Sigmoid colon (tissue), 4 donors: ENCODE data around the gene NLRC3.

ENCODE experiments used
- EP300 ChIP-seq, 4 donors: sonication (generic); formaldehyde crosslinking; IDR thresholded peaks; one replicate each; pipeline ENCODE4 v1.6.1; 2017; ENCODE audit warnings: antibody characterized with exemption in 4 of 4
- POLR2AphosphoS5 ChIP-seq, 4 donors: sonication (generic); formaldehyde crosslinking; IDR thresholded peaks; one replicate each; pipeline ENCODE4 v1.6.1; 2017; ENCODE audit warnings: antibody characterized with exemption in 4 of 4
- TF ChIP-seq, protein P1 (sequence below), 4 experiments: fragments of 450-650 bp in 3 of 4; fragments of 200-600 bp in 1 of 4; IDR thresholded peaks; one replicate each; pipeline ENCODE4 v1.5.1; 2016 to 2019; ENCODE audit warnings: antibody characterized with exemption in 4 of 4, mild to moderate bottlenecking in 3 of 4, moderate library complexity in 2 of 4

DNA sequence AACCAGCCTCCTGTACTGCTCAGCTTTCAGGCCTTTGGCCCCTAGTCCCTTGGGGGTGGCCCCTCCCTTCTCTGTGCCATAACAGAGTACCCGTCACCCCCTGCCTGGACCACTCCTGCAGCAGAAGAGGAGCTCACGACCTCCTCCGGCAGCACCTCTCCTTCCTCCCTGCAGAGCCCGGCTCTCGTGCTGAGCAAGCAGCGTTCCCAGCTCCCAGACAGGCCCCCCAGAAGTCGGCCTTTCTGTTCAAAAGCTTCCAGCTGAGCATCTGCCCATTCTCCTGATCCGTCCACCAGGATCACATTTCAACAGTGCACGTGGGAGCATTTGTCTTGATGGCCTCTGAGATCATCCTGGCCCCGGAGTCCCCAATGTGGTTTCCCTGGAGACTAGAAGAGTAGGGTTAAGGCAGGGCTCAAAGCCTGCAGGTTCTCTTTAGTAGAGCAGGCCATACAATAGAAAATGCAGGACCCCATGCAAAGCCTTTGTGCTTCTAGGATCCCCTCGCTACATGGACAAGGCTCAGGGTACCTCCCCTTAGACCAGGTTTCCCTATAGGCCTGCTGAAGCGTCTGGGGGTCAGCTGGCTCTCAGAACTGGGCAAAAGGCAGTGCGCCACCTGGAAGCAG is 35.6 kb downstream of the NLRC3 start:
- TF ChIP-seq, protein P1, sequence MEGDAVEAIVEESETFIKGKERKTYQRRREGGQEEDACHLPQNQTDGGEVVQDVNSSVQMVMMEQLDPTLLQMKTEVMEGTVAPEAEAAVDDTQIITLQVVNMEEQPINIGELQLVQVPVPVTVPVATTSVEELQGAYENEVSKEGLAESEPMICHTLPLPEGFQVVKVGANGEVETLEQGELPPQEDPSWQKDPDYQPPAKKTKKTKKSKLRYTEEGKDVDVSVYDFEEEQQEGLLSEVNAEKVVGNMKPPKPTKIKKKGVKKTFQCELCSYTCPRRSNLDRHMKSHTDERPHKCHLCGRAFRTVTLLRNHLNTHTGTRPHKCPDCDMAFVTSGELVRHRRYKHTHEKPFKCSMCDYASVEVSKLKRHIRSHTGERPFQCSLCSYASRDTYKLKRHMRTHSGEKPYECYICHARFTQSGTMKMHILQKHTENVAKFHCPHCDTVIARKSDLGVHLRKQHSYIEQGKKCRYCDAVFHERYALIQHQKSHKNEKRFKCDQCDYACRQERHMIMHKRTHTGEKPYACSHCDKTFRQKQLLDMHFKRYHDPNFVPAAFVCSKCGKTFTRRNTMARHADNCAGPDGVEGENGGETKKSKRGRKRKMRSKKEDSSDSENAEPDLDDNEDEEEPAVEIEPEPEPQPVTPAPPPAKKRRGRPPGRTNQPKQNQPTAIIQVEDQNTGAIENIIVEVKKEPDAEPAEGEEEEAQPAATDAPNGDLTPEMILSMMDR (IDR thresholded peaks at IDR 0.05): no peak
- no peak for TF ChIP-seq EP300 (IDR thresholded peaks at IDR 0.05)
- TF ChIP-seq POLR2AphosphoS5 (IDR thresholded peaks at IDR 0.05): no peak
